PFSK-1 (cell line): ENCODE data around the gene LCE2D. TPM values are rescaled to one million over a fixed set of nuclear protein-coding genes. Genes with fewer than 3 reads are reported as not detected.

ENCODE experiments used
- FOXP2 ChIP-seq: optimal IDR thresholded peaks from 2 replicates; pipeline ENCODE3; 2011; ENCODE audit warnings: borderline replicate concordance, control low read depth, inconsistent platforms; ENCODE audit not compliant: insufficient read depth; ENCODE audit errors: extremely low read length, extremely low read depth
- POLR2AphosphoS5 ChIP-seq: IDR thresholded peaks from 2 replicates; pipeline ENCODE4 v1.6.1; 2012; ENCODE audit warnings: low read depth, mild to moderate bottlenecking, control low read depth, low read length, moderate library complexity
- SIN3A ChIP-seq: IDR thresholded peaks from 2 replicates; pipeline ENCODE4 v1.6.1; 2012; ENCODE audit warnings: mild to moderate bottlenecking, low read length, moderate library complexity, borderline replicate concordance; ENCODE audit not compliant: insufficient read depth
- TAF1 ChIP-seq: IDR thresholded peaks from 2 replicates; pipeline ENCODE4 v1.6.1; 2012; ENCODE audit warnings: low read length, control low read depth, borderline replicate concordance; ENCODE audit not compliant: insufficient read depth
- polyA plus RNA-seq: library from polyadenylated mRNA; unstranded; fragments of >200 nt; gene quantifications from one replicate; pipeline ENCODE4 v1.2.1, GENCODE V29; 2012; ENCODE audit warnings: low read depth, missing spikeins; ENCODE audit not compliant: insufficient read length
- TF ChIP-seq, protein P1 (sequence below), 2 experiments: IDR thresholded peaks; 2 replicates each; pipeline versions ENCODE4 v1.6.1 to v1.8.0; 2011 to 2012; ENCODE audit warnings: low read depth in 2 of 2, low read length in 2 of 2, control low read depth in 1 of 2, inconsistent platforms in 1 of 2, mild to moderate bottlenecking in 1 of 2, moderate library complexity in 1 of 2; ENCODE audit not compliant: insufficient read depth in 1 of 2

The LCE2D gene, protein sequence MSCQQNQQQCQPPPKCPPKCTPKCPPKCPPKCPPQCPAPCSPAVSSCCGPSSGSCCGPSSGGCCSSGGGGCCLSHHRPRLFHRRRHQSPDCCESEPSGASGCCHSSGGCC
- polyA plus RNA-seq: not detected

DNA sequence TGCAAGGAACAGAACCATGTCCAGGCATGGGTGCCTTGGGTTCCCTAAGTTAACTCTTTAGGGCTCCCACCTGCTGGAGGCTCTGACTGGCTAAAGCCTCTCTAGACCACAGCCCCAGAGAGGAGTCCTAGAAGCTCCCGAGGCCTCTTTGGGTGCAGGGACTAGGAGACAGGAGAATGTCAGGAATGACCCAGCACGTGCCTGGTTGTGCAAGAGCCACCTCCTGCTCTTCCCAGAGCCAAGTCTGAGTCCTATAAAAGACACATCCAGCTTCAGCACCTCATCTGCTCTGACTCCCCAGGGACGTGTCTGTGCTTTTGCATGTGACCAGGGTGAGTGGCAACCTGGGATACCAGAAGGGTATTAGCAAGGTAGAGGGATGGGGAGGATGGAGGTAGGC is at the start of gene LCE2D:
TSS of gene LCE2D (plus strand) at position 283 of the 400 bp plus-strand sequence. CDS start 726 bp downstream, outside the sequence.
- TF ChIP-seq FOXP2: no peak

DNA sequence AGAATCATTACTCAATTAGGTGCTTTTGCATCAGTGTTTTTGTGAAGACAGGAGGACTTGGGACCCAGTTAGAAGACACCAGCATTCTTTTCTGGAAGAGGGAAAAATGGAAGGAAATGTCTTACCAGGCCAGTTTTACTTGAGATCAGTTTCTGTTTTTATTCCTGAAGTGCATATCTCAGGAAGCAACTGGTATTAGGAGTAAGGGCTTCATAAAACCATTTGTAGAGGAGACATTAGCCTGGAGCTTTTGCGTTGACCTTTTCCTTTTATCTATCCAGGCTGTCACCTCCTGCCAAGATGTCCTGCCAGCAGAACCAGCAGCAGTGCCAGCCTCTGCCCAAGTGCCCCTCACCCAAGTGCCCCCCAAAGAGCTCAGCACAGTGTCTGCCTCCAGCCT is 49.7 kb upstream of the LCE2D start, which contains the start of gene LCE3B:
TSS of gene LCE3B (plus strand) at position 301 of the 400 bp plus-strand sequence. CDS start at position 301, 0 bp downstream.
- TF ChIP-seq TAF1 (no peak), FOXP2 (no peak), SIN3A (no peak), POLR2AphosphoS5 (no peak)
- TF ChIP-seq, protein P1, sequence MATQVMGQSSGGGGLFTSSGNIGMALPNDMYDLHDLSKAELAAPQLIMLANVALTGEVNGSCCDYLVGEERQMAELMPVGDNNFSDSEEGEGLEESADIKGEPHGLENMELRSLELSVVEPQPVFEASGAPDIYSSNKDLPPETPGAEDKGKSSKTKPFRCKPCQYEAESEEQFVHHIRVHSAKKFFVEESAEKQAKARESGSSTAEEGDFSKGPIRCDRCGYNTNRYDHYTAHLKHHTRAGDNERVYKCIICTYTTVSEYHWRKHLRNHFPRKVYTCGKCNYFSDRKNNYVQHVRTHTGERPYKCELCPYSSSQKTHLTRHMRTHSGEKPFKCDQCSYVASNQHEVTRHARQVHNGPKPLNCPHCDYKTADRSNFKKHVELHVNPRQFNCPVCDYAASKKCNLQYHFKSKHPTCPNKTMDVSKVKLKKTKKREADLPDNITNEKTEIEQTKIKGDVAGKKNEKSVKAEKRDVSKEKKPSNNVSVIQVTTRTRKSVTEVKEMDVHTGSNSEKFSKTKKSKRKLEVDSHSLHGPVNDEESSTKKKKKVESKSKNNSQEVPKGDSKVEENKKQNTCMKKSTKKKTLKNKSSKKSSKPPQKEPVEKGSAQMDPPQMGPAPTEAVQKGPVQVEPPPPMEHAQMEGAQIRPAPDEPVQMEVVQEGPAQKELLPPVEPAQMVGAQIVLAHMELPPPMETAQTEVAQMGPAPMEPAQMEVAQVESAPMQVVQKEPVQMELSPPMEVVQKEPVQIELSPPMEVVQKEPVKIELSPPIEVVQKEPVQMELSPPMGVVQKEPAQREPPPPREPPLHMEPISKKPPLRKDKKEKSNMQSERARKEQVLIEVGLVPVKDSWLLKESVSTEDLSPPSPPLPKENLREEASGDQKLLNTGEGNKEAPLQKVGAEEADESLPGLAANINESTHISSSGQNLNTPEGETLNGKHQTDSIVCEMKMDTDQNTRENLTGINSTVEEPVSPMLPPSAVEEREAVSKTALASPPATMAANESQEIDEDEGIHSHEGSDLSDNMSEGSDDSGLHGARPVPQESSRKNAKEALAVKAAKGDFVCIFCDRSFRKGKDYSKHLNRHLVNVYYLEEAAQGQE (IDR thresholded peaks at IDR 0.05; ENCODE audit: insufficient read depth in 1 of 2, low read depth in 2 of 2, low read length in 2 of 2): no peak

DNA sequence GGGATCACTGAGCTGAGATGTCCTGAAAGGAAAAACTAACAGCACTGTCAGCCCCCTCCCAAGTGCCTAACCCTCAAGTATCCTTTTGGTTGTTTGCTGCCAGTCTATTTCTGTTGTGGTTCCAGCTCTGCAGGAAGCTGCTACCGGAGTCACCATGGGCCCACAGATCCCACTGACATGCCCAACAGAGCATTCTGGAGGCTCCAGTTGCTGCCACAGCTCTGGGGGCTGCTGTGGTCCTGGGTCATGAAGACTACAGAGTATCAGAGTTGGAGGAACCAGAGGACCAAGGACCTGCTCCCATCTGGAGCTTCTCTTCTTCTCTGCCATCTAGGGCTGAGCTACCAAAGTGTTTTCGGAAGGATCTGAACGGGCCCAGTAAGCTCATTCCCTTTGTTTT is 41.2 kb upstream of the LCE2D start:
- TF ChIP-seq FOXP2: no peak
- TF ChIP-seq POLR2AphosphoS5: no peak
- no peak for TF ChIP-seq TAF1
- no peak for TF ChIP-seq SIN3A

DNA sequence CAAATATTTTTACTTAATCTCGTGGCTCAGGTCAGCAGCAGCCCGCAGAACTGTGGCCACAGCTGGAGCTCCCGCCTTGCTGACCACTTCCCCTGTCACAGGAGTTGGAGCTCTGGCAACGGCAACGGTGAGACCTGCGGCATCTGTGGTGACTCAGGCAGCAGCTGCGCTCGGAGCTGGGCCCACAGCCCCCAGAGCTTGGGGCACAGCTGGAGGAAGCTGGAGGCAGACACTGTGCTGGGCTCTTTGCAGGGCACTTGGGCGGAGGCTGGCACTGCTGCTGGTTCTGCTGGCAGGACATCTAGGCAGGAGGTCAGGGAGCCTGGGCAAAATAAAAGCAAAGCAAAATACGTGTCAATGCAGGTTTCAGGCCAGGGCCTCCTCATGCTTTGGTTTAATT is 40.4 kb upstream of the LCE2D start, which contains the start of gene LCE3A:
TSS of gene LCE3A (minus strand) at position 301 of the 400 bp plus-strand sequence. CDS start at position 301, 0 bp downstream.
- TF ChIP-seq SIN3A (no peak), FOXP2 (no peak), POLR2AphosphoS5 (no peak), TAF1 (no peak)
- TF ChIP-seq, protein P1 (IDR thresholded peaks at IDR 0.05; ENCODE audit: insufficient read depth in 1 of 2, low read depth in 2 of 2, low read length in 2 of 2): no peak

DNA sequence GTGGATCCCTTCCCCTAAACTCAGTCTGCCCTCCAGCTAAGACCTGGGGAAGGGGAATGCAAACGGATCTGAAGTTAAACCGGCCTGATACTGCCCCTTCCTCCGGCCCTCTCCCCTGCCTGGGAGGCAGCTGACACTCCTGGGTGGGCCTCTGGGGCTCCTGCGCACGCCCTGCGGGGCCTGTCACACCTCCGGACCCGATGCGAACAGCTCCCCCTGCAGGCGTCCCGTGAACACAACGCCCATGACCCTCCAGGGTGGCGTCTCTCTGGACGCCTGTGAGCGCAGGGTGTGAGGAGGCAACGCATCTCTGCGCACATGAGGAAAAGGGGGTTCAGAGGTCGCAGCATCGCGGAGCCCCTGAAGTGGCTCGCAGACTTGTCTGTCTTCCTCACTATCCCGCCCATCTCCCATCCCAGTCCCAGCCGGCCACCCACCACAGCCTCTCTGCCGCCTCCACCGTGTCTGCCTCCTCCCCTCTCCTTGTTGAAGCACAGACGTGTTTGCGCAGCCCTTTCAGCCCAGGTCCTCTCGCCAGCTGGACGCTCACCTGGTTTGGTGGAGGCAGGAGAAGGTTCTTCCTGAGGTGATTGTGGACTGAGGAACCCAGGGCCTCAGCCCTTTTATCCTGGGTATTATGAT is 39.9 kb upstream of the LCE2D start:
- TF ChIP-seq SIN3A (no peak), TAF1 (no peak), FOXP2 (no peak), POLR2AphosphoS5 (no peak)
- TF ChIP-seq, protein P1 (IDR thresholded peaks at IDR 0.05; ENCODE audit: insufficient read depth in 1 of 2, low read depth in 2 of 2, low read length in 2 of 2): no peak

DNA sequence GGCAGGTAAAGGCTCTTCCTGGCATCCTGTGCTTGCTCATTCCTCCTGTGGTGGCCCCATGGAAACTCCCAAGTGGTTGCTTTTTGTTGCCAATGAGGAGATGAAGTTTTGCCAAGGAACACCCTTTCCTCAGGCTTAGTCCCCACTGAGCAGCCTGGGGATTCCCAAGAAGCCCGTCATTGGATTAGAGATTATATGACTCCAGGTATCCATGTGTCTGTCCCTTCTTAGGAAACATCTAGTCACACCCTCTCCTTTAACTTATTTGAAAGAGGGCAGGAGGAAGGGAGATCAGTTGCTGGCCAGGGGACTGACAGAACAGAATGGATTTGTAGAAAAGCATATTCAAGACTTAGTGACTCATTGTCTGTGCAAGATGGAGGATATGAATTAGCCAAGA is 36.4 kb upstream of the LCE2D start:
- TF ChIP-seq SIN3A (no peak), TAF1 (no peak), FOXP2 (no peak), POLR2AphosphoS5 (no peak)
- TF ChIP-seq, protein P1 (IDR thresholded peaks at IDR 0.05; ENCODE audit: insufficient read depth in 1 of 2, low read depth in 2 of 2, low read length in 2 of 2): no peak
